Mammary epithelial cell (primary cell): ENCODE results near the gene PSRC1.

Experiments used
- EZH2 ChIP-seq: IDR thresholded peaks from 2 replicates; pipeline ENCODE4 v1.6.1; 2012; ENCODE audit warnings: low read length, inconsistent platforms, borderline replicate concordance
- TF ChIP-seq, protein P1 (sequence below), 2 donors: IDR thresholded peaks in 1 of 2; conservative IDR thresholded peaks in 1 of 2; 2 replicates each; pipeline ENCODE4 v1.5.1; 2011 to 2012; ENCODE audit warnings: inconsistent platforms in 2 of 2, low read length in 2 of 2, mild to moderate bottlenecking in 2 of 2, control low read depth in 1 of 2, low read depth in 1 of 2; ENCODE audit not compliant: insufficient read depth in 1 of 2; ENCODE audit errors: extremely low read depth in 1 of 2

DNA sequence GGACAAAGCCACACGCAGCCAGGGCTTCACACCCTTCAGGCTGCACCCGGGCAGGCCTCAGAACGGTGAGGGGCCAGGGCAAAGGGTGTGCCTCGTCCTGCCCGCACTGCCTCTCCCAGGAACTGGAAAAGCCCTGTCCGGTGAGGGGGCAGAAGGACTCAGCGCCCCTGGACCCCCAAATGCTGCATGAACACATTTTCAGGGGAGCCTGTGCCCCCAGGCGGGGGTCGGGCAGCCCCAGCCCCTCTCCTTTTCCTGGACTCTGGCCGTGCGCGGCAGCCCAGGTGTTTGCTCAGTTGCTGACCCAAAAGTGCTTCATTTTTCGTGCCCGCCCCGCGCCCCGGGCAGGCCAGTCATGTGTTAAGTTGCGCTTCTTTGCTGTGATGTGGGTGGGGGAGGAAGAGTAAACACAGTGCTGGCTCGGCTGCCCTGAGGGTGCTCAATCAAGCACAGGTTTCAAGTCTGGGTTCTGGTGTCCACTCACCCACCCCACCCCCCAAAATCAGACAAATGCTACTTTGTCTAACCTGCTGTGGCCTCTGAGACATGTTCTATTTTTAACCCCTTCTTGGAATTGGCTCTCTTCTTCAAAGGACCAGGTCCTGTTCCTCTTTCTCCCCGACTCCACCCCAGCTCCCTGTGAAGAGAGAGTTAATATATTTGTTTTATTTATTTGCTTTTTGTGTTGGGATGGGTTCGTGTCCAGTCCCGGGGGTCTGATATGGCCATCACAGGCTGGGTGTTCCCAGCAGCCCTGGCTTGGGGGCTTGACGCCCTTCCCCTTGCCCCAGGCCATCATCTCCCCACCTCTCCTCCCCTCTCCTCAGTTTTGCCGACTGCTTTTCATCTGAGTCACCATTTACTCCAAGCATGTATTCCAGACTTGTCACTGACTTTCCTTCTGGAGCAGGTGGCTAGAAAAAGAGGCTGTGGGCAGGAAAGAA is 8.1 kb downstream of the PSRC1 start:
- TF ChIP-seq, protein P1, sequence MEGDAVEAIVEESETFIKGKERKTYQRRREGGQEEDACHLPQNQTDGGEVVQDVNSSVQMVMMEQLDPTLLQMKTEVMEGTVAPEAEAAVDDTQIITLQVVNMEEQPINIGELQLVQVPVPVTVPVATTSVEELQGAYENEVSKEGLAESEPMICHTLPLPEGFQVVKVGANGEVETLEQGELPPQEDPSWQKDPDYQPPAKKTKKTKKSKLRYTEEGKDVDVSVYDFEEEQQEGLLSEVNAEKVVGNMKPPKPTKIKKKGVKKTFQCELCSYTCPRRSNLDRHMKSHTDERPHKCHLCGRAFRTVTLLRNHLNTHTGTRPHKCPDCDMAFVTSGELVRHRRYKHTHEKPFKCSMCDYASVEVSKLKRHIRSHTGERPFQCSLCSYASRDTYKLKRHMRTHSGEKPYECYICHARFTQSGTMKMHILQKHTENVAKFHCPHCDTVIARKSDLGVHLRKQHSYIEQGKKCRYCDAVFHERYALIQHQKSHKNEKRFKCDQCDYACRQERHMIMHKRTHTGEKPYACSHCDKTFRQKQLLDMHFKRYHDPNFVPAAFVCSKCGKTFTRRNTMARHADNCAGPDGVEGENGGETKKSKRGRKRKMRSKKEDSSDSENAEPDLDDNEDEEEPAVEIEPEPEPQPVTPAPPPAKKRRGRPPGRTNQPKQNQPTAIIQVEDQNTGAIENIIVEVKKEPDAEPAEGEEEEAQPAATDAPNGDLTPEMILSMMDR (conservative IDR thresholded peaks at IDR 0.05 in 1 of 2, IDR thresholded peaks at IDR 0.05 in 1 of 2; ENCODE audit: extremely low read depth in 1 of 2, insufficient read depth in 1 of 2, low read depth in 1 of 2, low read length in 2 of 2), result no peak
- TF ChIP-seq EZH2, result no peak
